ENCODE measurements around the gene GNB1L.

The GNB1L gene

GRCh38 chr22:19761725-19762567 lies 92.7 kb downstream of the GNB1L start:
- no peak for TF ChIP-seq CTCF (IDR thresholded peaks at IDR 0.05)
- Histone ChIP-seq H3K36me3 (no peaks in the 10 kb centered on the region), H3K27me3 (peaks cover 95% of the 10 kb centered on the region), H3K27ac (no peak overlapping the region), H3K4me3 (ENCODE audit: low read depth in 1 of 2, low read length in 1 of 2) (no peak overlapping the region), H3K4me1 (ENCODE audit: control insufficient read depth in 1 of 2, insufficient read depth in 1 of 2, low read depth in 1 of 2, low read length in 1 of 2) (peaks cover 17 to 31% of the 10 kb centered on the region in 2 experiments), H3K9me3 (no peaks in the 10 kb centered on the region)

- TF ChIP-seq CTCF (IDR thresholded peaks at IDR 0.05): no peak
- H3K4me3 ChIP-seq (ENCODE audit: low read depth in 1 of 2, low read length in 1 of 2): no peak overlapping the region
- no peak overlapping the region for H3K27ac ChIP-seq
- H3K9me3 ChIP-seq: no peaks in the 10 kb centered on the region
- H3K36me3 ChIP-seq: no peaks in the 10 kb centered on the region
- peaks cover 95% of the 10 kb centered on the region for H3K27me3 ChIP-seq
- H3K4me1 ChIP-seq (ENCODE audit: control insufficient read depth in 1 of 2, insufficient read depth in 1 of 2, low read depth in 1 of 2, low read length in 1 of 2): peaks cover 15 to 31% of the 10 kb centered on the region in 2 experiments
Observed at GRCh38 chr22:19760951-19761724, 93.5 kb downstream of the GNB1L start.

GRCh38 chr22:19760058-19760950 lies 94.4 kb downstream of the GNB1L start, which contains the start of gene TBX1:
Gene TBX1 (plus strand): TSS chr22:19760778. CDS start chr22:19760844, 66 bp downstream.
- peaks cover 10 to 27% of the 10 kb centered on the region in 2 experiments for H3K4me1 ChIP-seq (ENCODE audit: control insufficient read depth in 1 of 2, insufficient read depth in 1 of 2, low read depth in 1 of 2, low read length in 1 of 2)
- peaks cover 95% of the 10 kb centered on the region for H3K27me3 ChIP-seq
- H3K36me3 ChIP-seq: no peaks in the 10 kb centered on the region
- TF ChIP-seq CTCF (IDR thresholded peaks at IDR 0.05): no peak
- no peak within 1 kb of the TSS for H3K4me3 ChIP-seq (ENCODE audit: low read depth in 1 of 2, low read length in 1 of 2)
- H3K27ac ChIP-seq: no peak within 1 kb of the TSS
- H3K9me3 ChIP-seq: no peaks in the 10 kb centered on the region

GRCh38 chr22:19759427-19760057 lies 95.1 kb downstream of the GNB1L start:
- TF ChIP-seq CTCF (IDR thresholded peaks at IDR 0.05): no peak
- Histone ChIP-seq H3K9me3 (no peaks in the 10 kb centered on the region), H3K27ac (no peak overlapping the region), H3K4me1 (ENCODE audit: control insufficient read depth in 1 of 2, insufficient read depth in 1 of 2, low read depth in 1 of 2, low read length in 1 of 2) (peaks cover 10 to 27% of the 10 kb centered on the region in 2 experiments), H3K27me3 (peaks cover 95% of the 10 kb centered on the region), H3K4me3 (ENCODE audit: low read depth in 1 of 2, low read length in 1 of 2) (no peak overlapping the region), H3K36me3 (no peaks in the 10 kb centered on the region)
